Measurements from ENCODE around the gene AGTPBP1.

DNA sequence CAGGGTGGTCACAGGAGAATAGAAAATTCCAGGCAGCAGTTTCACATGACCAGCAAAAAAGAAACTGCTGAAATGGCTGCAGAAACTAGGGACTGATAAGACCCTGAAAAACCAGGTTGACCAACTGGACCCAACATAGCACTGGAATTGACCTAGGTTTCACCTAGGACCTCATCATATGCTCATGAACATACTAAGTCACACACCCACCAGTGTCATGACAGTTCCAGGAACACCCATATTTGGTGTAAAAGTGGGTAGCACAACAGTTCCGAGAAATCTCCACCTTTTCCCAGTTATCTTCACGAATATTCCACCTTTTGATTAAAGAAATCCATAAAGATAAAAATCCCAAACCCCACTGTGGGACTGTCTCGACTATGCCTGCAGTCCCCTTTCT is 182.2 kb downstream of the AGTPBP1 start:
- TF ChIP-seq EGR1 (IDR thresholded peaks at IDR 0.05; ENCODE audit: borderline replicate concordance, low read depth, low read length): no peak
- no peak for TF ChIP-seq RAD21 (IDR thresholded peaks at IDR 0.05 in 1 of 2, conservative IDR thresholded peaks at IDR 0.05 in 1 of 2; ENCODE audit: low read depth in 2 of 2, low read length in 2 of 2)
- TF ChIP-seq TCF12 (IDR thresholded peaks at IDR 0.05; ENCODE audit: low read depth, low read length): no peak
- TF ChIP-seq, protein P1, sequence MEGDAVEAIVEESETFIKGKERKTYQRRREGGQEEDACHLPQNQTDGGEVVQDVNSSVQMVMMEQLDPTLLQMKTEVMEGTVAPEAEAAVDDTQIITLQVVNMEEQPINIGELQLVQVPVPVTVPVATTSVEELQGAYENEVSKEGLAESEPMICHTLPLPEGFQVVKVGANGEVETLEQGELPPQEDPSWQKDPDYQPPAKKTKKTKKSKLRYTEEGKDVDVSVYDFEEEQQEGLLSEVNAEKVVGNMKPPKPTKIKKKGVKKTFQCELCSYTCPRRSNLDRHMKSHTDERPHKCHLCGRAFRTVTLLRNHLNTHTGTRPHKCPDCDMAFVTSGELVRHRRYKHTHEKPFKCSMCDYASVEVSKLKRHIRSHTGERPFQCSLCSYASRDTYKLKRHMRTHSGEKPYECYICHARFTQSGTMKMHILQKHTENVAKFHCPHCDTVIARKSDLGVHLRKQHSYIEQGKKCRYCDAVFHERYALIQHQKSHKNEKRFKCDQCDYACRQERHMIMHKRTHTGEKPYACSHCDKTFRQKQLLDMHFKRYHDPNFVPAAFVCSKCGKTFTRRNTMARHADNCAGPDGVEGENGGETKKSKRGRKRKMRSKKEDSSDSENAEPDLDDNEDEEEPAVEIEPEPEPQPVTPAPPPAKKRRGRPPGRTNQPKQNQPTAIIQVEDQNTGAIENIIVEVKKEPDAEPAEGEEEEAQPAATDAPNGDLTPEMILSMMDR (IDR thresholded peaks at IDR 0.05; ENCODE audit: control extremely low read depth in 1 of 3, insufficient read depth in 1 of 3, low read depth in 1 of 3, low read length in 3 of 3): no peak
- no peak for TF ChIP-seq CHD2 (IDR thresholded peaks at IDR 0.05; ENCODE audit: low read length)
- no peak for TF ChIP-seq EZH2 (IDR thresholded peaks at IDR 0.05; ENCODE audit: low read depth, low read length, severe bottlenecking)
- no peak for TF ChIP-seq ZNF274 (IDR thresholded peaks at IDR 0.05; ENCODE audit: borderline replicate concordance, extremely low read depth, low read length)
- no peak for TF ChIP-seq POLR2A (IDR thresholded peaks at IDR 0.05; ENCODE audit: control extremely low read depth in 1 of 2, low read depth in 2 of 2, low read length in 2 of 2)
- no peak for TF ChIP-seq GABPA (IDR thresholded peaks at IDR 0.05; ENCODE audit: borderline replicate concordance, insufficient read depth, low read length)
- no peak for TF ChIP-seq BACH1 (IDR thresholded peaks at IDR 0.05; ENCODE audit: low read length)
- no peak for TF ChIP-seq CREB1 (IDR thresholded peaks at IDR 0.05)

Measured in H1 (cell line).